ENCODE measurements around the gene ZNF497. TPM values are rescaled to one million over a fixed set of nuclear protein-coding genes. Genes with fewer than 3 reads are reported as not detected.
A peak's percentile ranks its signal among the peaks of the same experiment; 100 is the strongest.

The ZNF497 gene
- total and polyA plus RNA-seq, 10 of the 15 experiments (the other 5 are each of a cell fraction or from before 2014, with no cell fraction given), result 0.09 to 0.82 (median 0.28) TPM

- peak; percentile 73; the same call in 1 of the 2 replicates for TF ChIP-seq NFYB (IDR thresholded peaks at IDR 0.05; ENCODE audit: insufficient read depth, low read depth, low read length)
- peak; percentile 92 to 95 for TF ChIP-seq BHLHE40 (IDR thresholded peaks at IDR 0.05; ENCODE audit: borderline replicate concordance in 1 of 2, low read depth in 2 of 2, low read length in 1 of 2)
- TF ChIP-seq, protein P1, sequence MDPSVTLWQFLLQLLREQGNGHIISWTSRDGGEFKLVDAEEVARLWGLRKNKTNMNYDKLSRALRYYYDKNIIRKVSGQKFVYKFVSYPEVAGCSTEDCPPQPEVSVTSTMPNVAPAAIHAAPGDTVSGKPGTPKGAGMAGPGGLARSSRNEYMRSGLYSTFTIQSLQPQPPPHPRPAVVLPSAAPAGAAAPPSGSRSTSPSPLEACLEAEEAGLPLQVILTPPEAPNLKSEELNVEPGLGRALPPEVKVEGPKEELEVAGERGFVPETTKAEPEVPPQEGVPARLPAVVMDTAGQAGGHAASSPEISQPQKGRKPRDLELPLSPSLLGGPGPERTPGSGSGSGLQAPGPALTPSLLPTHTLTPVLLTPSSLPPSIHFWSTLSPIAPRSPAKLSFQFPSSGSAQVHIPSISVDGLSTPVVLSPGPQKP (IDR thresholded peaks at IDR 0.05; ENCODE audit: low read depth, low read length), result 0 out of 2 replicates have a peak, but pooled peaks have one; percentile 46
- no peak for TF ChIP-seq EED (IDR thresholded peaks at IDR 0.05; ENCODE audit: low read depth)
- TF ChIP-seq, protein P2, sequence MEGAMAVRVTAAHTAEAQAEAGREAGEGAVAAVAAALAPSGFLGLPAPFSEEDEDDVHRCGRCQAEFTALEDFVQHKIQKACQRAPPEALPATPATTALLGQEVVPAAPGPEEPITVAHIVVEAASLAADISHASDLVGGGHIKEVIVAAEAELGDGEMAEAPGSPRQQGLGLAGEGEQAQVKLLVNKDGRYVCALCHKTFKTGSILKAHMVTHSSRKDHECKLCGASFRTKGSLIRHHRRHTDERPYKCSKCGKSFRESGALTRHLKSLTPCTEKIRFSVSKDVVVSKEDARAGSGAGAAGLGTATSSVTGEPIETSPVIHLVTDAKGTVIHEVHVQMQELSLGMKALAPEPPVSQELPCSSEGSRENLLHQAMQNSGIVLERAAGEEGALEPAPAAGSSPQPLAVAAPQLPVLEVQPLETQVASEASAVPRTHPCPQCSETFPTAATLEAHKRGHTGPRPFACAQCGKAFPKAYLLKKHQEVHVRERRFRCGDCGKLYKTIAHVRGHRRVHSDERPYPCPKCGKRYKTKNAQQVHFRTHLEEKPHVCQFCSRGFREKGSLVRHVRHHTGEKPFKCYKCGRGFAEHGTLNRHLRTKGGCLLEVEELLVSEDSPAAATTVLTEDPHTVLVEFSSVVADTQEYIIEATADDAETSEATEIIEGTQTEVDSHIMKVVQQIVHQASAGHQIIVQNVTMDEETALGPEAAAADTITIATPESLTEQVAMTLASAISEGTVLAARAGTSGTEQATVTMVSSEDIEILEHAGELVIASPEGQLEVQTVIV (IDR thresholded peaks at IDR 0.05; ENCODE audit: borderline replicate concordance, partially characterized antibody), result peak; percentile 53
- TF ChIP-seq ZBTB4 (CRISPR knock-in tag; IDR thresholded peaks at IDR 0.05), result no peak
- TF ChIP-seq NKRF (conservative IDR thresholded peaks at IDR 0.05), result peak; percentile 63
- peak; percentile 96 for TF ChIP-seq SMAD5 (IDR thresholded peaks at IDR 0.05; ENCODE audit: low read depth)
- TF ChIP-seq, protein P3, sequence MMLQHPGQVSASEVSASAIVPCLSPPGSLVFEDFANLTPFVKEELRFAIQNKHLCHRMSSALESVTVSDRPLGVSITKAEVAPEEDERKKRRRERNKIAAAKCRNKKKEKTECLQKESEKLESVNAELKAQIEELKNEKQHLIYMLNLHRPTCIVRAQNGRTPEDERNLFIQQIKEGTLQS (IDR thresholded peaks at IDR 0.05; ENCODE audit: borderline replicate concordance, extremely low read depth, low read depth, low read length), result no peak
- no peak for TF ChIP-seq ETV6 (conservative IDR thresholded peaks at IDR 0.05 in 1 of 2, IDR thresholded peaks at IDR 0.05 in 1 of 2; ENCODE audit: borderline replicate concordance in 1 of 2, low read depth in 1 of 2)
- TF ChIP-seq STAT3 (IDR thresholded peaks at IDR 0.05; ENCODE audit: low read depth, low read length), result no peak
- peak; percentile 79 for TF ChIP-seq HCFC1 (IDR thresholded peaks at IDR 0.05; ENCODE audit: low read length)
- peak; percentile 99 for TF ChIP-seq POLR2AphosphoS5 (IDR thresholded peaks at IDR 0.05; ENCODE audit: low read length)
- TF ChIP-seq EGR1 (IDR thresholded peaks at IDR 0.05; ENCODE audit: borderline replicate concordance in 1 of 2, low read depth in 2 of 2, low read length in 2 of 2), result no peak
- TF ChIP-seq, protein P4, sequence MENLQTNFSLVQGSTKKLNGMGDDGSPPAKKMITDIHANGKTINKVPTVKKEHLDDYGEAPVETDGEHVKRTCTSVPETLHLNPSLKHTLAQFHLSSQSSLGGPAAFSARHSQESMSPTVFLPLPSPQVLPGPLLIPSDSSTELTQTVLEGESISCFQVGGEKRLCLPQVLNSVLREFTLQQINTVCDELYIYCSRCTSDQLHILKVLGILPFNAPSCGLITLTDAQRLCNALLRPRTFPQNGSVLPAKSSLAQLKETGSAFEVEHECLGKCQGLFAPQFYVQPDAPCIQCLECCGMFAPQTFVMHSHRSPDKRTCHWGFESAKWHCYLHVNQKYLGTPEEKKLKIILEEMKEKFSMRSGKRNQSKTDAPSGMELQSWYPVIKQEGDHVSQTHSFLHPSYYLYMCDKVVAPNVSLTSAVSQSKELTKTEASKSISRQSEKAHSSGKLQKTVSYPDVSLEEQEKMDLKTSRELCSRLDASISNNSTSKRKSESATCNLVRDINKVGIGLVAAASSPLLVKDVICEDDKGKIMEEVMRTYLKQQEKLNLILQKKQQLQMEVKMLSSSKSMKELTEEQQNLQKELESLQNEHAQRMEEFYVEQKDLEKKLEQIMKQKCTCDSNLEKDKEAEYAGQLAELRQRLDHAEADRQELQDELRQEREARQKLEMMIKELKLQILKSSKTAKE (IDR thresholded peaks at IDR 0.05; ENCODE audit: low read depth, poor library complexity, severe bottlenecking), result no peak
Observed at GRCh38 chr19:58386576-58387337, 24.2 kb upstream of the ZNF497 start, which contains the start of gene RPS5 (continued).

Measured in GM12878 (cell line).